MCF 10A (cell line): ENCODE measurements around the gene CHIT1. TPM values are rescaled to one million over a fixed set of nuclear protein-coding genes. Genes with fewer than 3 reads are reported as not detected.
"Not testable (repeated sequence)": the region's sequence is repeated elsewhere in the genome, so short reads cannot be mapped to it uniquely, and the experiment has no call there.

ENCODE experiments used
- BruUV-seq: library from RNA; stranded (reverse); fragments of 400-500 nt; replicated peaks from 2 replicates; lab custom pipeline; 2021; lab: Mats Ljungman, UMichigan
- CTCF ChIA-PET: fragments of 300-600 bp; sonication (Branson Sonifier 250); formaldehyde crosslinking; extraction: SDS; loops from one replicate; lab custom pipeline; 2021; ENCODE audit warnings: antibody characterized with exemption, inconsistent platforms; lab: Yijun Ruan, JAX
- POLR2A ChIA-PET: fragments of 300-600, 350-650 bp; sonication (Branson Sonifier 250); formaldehyde crosslinking; extraction: SDS; loops from one replicate; lab custom pipeline; 2020; ENCODE audit warnings: antibody characterized with exemption, inconsistent platforms; lab: Yijun Ruan, JAX
- DNase-seq: peaks from one replicate; pipeline ENCODE4 v3.0.0-alpha.2; 2018; ENCODE audit not compliant: unreplicated experiment
- H3K27ac Mint-ChIP-seq: one replicate; pipeline ENCODE4 v1.8.0; 2022; ENCODE audit warnings: mild to moderate bottlenecking, low read depth, mixed read lengths; ENCODE audit not compliant: unreplicated experiment
- H3K27me3 Mint-ChIP-seq: one replicate; pipeline ENCODE4 v1.8.0; 2022; ENCODE audit warnings: mixed read lengths; ENCODE audit not compliant: insufficient read depth, unreplicated experiment
- H3K36me3 Mint-ChIP-seq: one replicate; pipeline ENCODE4 v1.8.0; 2022; ENCODE audit warnings: mild to moderate bottlenecking, moderate library complexity, mixed read lengths; ENCODE audit not compliant: insufficient read depth, unreplicated experiment
- H3K4me1 Mint-ChIP-seq: one replicate; pipeline ENCODE4 v1.8.0; 2022; ENCODE audit warnings: mixed read lengths; ENCODE audit not compliant: insufficient read depth, unreplicated experiment
- H3K4me3 Mint-ChIP-seq: one replicate; pipeline ENCODE4 v1.8.0; 2022; ENCODE audit warnings: mild to moderate bottlenecking, moderate library complexity, mixed read lengths; ENCODE audit not compliant: unreplicated experiment
- H3K9me3 Mint-ChIP-seq: one replicate; pipeline ENCODE4 v1.8.0; 2022; ENCODE audit warnings: mixed read lengths; ENCODE audit not compliant: unreplicated experiment
- CTCF ChIP-seq: fragments of 200-600 bp; IDR thresholded peaks from one replicate; pipeline ENCODE4 v1.8.0; 2022; ENCODE audit warnings: antibody characterized with exemption, mild to moderate bottlenecking; ENCODE audit not compliant: unreplicated experiment
- intact Hi-C: fragments of 100-400 bp; cut with micrococcal nuclease; formaldehyde crosslinking; loops from 2 replicates; pipeline ENCODE4 v1.14.1; 2022
- total RNA-seq: library from RNA; stranded (reverse); gene quantifications from 2 replicates; pipeline ENCODE4 v1.2.3, GENCODE V29; 2022

Gene CHIT1
- total RNA-seq, 1 experiment from 2014 or later: not detected

GRCh38 chr1:203251466-203251865, 22.0 kb upstream of the CHIT1 start:
- Mint-ChIP-seq H3K27ac (no peak overlapping the region), H3K4me1 (peaks cover 7% of the 10 kb centered on the region), H3K4me3 (no peak overlapping the region), H3K27me3 (peaks cover 90% of the 10 kb centered on the region), H3K9me3 (peaks cover 14% of the 10 kb centered on the region), H3K36me3 (no peaks in the 10 kb centered on the region)
- POLR2A ChIA-PET: interaction anchor here (1.1 to 2.2 kb wide), 4 partner anchors 16 to 221 kb away, joined by 3 to 19 read pairs (median 4); no protein-coding TSS in a partner anchor
- DNase-seq: no peak
- TF ChIP-seq CTCF: no peak
- CTCF ChIA-PET: interaction anchor here (0.7 to 3.1 kb wide), 7 partner anchors 18 to 212 kb away, joined by 3 to 63 read pairs (median 6); no protein-coding TSS in a partner anchor
- intact Hi-C loops: no loop called here
- BruUV-seq: no TSS peak

DNA sequence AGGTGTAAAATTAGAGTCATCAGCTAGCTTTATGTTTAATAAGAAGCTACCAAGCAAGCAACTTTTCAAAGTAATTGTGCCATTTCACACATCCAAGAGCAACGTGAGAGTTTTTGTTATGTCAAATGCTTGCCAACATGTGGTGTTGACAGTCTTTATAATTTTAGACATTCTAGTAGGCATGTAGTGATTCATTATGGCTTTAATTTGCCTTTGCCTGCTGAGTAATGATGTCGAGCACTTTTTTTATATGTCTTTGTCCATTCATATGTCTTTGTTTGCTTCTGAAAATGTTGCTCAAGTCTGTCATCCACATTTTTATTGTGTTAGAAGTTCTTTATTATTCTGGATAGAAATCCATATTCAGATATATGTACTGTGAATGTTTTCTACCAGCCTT, 21.4 kb upstream of the CHIT1 start:
- Mint-ChIP-seq H3K27me3 (peaks cover 91% of the 10 kb centered on the region), H3K4me3 (no peak overlapping the region), H3K27ac (no peak overlapping the region), H3K9me3 (peaks cover 10% of the 10 kb centered on the region), H3K36me3 (no peaks in the 10 kb centered on the region), H3K4me1 (peaks cover 7% of the 10 kb centered on the region)
- ChIA-PET CTCF (interaction anchor here (0.6 to 3.1 kb wide), 15 partner anchors 14 to 935 kb away, joined by 3 to 63 read pairs (median 4); no protein-coding TSS in a partner anchor), POLR2A (interaction anchor here (0.7 to 2.2 kb wide), 5 partner anchors 11 to 199 kb away, joined by 3 to 19 read pairs (median 4); no protein-coding TSS in a partner anchor)
- TF ChIP-seq CTCF: no peak
- intact Hi-C loops: no loop called here
- no TSS peak for BruUV-seq
- no peak for DNase-seq

GRCh38 chr1:203244776-203245175, 15.3 kb upstream of the CHIT1 start:
- CTCF ChIA-PET: interaction anchor here (0.6 to 1.7 kb wide), 5 partner anchors 23 to 205 kb away, joined by 3 to 11 read pairs (median 6); no protein-coding TSS in a partner anchor
- Mint-ChIP-seq H3K4me3 (no peak overlapping the region), H3K36me3 (no peaks in the 10 kb centered on the region), H3K27ac (no peak overlapping the region), H3K9me3 (peaks cover 4% of the 10 kb centered on the region), H3K4me1 (no peaks in the 10 kb centered on the region), H3K27me3 (peaks cover 88% of the 10 kb centered on the region)
- POLR2A ChIA-PET: interaction anchor here (0.6 kb wide), 1 partner anchor 284 kb away, joined by 3 read pairs; no protein-coding TSS in a partner anchor
- no TSS peak for BruUV-seq
- intact Hi-C loops: no loop called here
- no peak for TF ChIP-seq CTCF
- DNase-seq: no peak

DNA sequence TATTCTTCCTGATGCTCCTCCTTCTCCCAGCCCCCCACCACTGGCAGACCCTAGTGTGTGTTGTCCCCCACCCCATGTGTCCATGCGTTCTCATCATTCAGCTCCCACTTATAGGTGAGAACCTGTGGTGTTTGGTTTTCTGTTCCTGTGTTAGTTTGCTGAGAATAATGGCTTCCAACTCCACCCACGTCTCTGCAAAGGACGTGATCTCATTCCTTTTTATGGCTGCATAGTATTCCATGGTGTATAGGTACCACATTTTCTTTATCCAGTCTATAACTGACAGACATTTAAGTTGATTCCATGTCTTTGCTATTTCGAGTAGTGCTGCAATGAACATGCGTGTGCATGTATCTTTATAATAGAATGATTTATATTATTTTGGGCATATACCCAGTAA, 12.2 kb upstream of the CHIT1 start:
- BruUV-seq, H3K4me1 Mint-ChIP-seq, intact Hi-C loops, H3K27ac Mint-ChIP-seq, H3K9me3 Mint-ChIP-seq, H3K36me3 Mint-ChIP-seq, H3K4me3 Mint-ChIP-seq, DNase-seq: not testable (repeated sequence)
- ChIA-PET CTCF (interaction anchor here (0.6 to 3.4 kb wide), 5 partner anchors 25 to 202 kb away, joined by 3 to 24 read pairs (median 4); no protein-coding TSS in a partner anchor), POLR2A (interaction anchor here (0.7 kb wide), 1 partner anchor 660 kb away, joined by 3 read pairs; no protein-coding TSS in a partner anchor)
- peaks cover 72% of the 10 kb centered on the region for H3K27me3 Mint-ChIP-seq
